Measurements from ENCODE around the gene CCDC33.

Gene CCDC33

GRCh38 chr15:74381481-74381880 is 145.4 kb downstream of the CCDC33 start:
- Histone ChIP-seq H3K27me3 (ENCODE audit: insufficient read depth, poor library complexity, severe bottlenecking) (no peaks in the 10 kb centered on the region), H3K4me3 (replicated peaks; ENCODE audit: insufficient read depth, low read length) (no peak overlapping the region), H3K27ac (replicated peaks) (no peak overlapping the region)
- DNase-seq (ENCODE audit: low read depth in 1 of 2, low spot score in 1 of 2) = no peak
- no peak for TF ChIP-seq POLR2AphosphoS5 (IDR thresholded peaks at IDR 0.05; ENCODE audit: low read depth)
- TF ChIP-seq SPI1 (IDR thresholded peaks at IDR 0.05; ENCODE audit: borderline replicate concordance, low read depth) = no peak
- no peak for TF ChIP-seq CTCF (IDR thresholded peaks at IDR 0.05; ENCODE audit: insufficient read depth, low read length)
- TF ChIP-seq REST (IDR thresholded peaks at IDR 0.05; ENCODE audit: insufficient replicate concordance, low read depth) = no peak
- no peak for TF ChIP-seq GABPA (IDR thresholded peaks at IDR 0.05; ENCODE audit: low read depth)

GRCh38 chr15:74382004-74382816 is 146.1 kb downstream of the CCDC33 start:
- DNase-seq (ENCODE audit: low read depth in 1 of 2, low spot score in 1 of 2) = peak; percentile 60 to 78
- Histone ChIP-seq H3K27ac (replicated peaks) (no peak overlapping the region), H3K4me3 (replicated peaks; ENCODE audit: insufficient read depth, low read length) (no peak overlapping the region), H3K27me3 (ENCODE audit: insufficient read depth, poor library complexity, severe bottlenecking) (no peaks in the 10 kb centered on the region)
- TF ChIP-seq REST (IDR thresholded peaks at IDR 0.05; ENCODE audit: insufficient replicate concordance, low read depth) = no peak
- peak; percentile 83 for TF ChIP-seq CTCF (IDR thresholded peaks at IDR 0.05; ENCODE audit: insufficient read depth, low read length)
- no peak for TF ChIP-seq GABPA (IDR thresholded peaks at IDR 0.05; ENCODE audit: low read depth)

- H3K27me3 ChIP-seq (ENCODE audit: insufficient read depth, poor library complexity, severe bottlenecking) = no peaks in the 10 kb centered on the region
- TF ChIP-seq CTCF (IDR thresholded peaks at IDR 0.05; ENCODE audit: insufficient read depth, low read length) = no peak
- DNase-seq (ENCODE audit: low read depth in 1 of 2, low spot score in 1 of 2) = no peak
- H3K27ac ChIP-seq (replicated peaks) = no peak overlapping the region
- H3K4me3 ChIP-seq (replicated peaks; ENCODE audit: insufficient read depth, low read length) = no peak overlapping the region
Observed at GRCh38 chr15:74383286-74383685, 147.2 kb downstream of the CCDC33 start.

Measured in HL-60 (cell line).